ENCODE data around the gene ERG. TPM values are rescaled to one million over a fixed set of nuclear protein-coding genes. Genes with fewer than 3 reads are reported as not detected.

Gene ERG
- total RNA-seq, 1 donor from 2014 or later = 4.0 TPM

- DNase-seq (ENCODE audit: low spot score) = no peak
- ATAC-seq = no peak
These were observed 58.9 kb downstream of the ERG start for GRCh38 chr21:38439426-38439825.

- no peak for DNase-seq (ENCODE audit: low spot score)
- no peak for ATAC-seq
These were observed 59.8 kb downstream of the ERG start for GRCh38 chr21:38438462-38438893.

- ATAC-seq (no peak), DNase-seq (ENCODE audit: low spot score) (no peak)
These were observed 61.9 kb downstream of the ERG start for GRCh38 chr21:38436341-38436740.

- DNase-seq (ENCODE audit: low spot score) (no peak), ATAC-seq (no peak)
These were observed 63.3 kb downstream of the ERG start for GRCh38 chr21:38434913-38435533.

- DNase-seq (ENCODE audit: low spot score) = no peak
- ATAC-seq = no peak
These were observed 64.8 kb downstream of the ERG start for GRCh38 chr21:38433471-38433870.

GRCh38 chr21:38430401-38430984, 67.8 kb downstream of the ERG start:
- DNase-seq (ENCODE audit: low spot score) (no peak), ATAC-seq (no peak)

- ATAC-seq = no peak
These were observed 69.3 kb downstream of the ERG start for GRCh38 chr21:38429011-38429410.

GRCh38 chr21:38428211-38428610, 70.1 kb downstream of the ERG start:
- ATAC-seq (no peak), DNase-seq (ENCODE audit: low spot score) (no peak)

More at GRCh38 chr21:38429011-38429410, 69.3 kb downstream of the ERG start:
- no peak for DNase-seq (ENCODE audit: low spot score)

- no peak for ATAC-seq
- no peak for DNase-seq (ENCODE audit: low spot score)
These were observed 73.8 kb downstream of the ERG start for GRCh38 chr21:38424305-38425019.

GRCh38 chr21:38422082-38422481, 76.2 kb downstream of the ERG start:
- ATAC-seq (no peak), DNase-seq (ENCODE audit: low spot score) (no peak)

- DNase-seq (ENCODE audit: low spot score) (no peak), ATAC-seq (no peak)
These were observed 78.1 kb downstream of the ERG start for GRCh38 chr21:38420140-38420539.

- DNase-seq (ENCODE audit: low spot score) (no peak), ATAC-seq (no peak)
These were observed 80.6 kb downstream of the ERG start for GRCh38 chr21:38417726-38418125.

- DNase-seq (ENCODE audit: low spot score) (no peak), ATAC-seq (no peak)
These were observed 81.5 kb downstream of the ERG start for GRCh38 chr21:38416791-38417190.

- ATAC-seq (no peak), DNase-seq (ENCODE audit: low spot score) (no peak)
These were observed 84.2 kb downstream of the ERG start for GRCh38 chr21:38413958-38414548.

- ATAC-seq = no peak
These were observed 87.8 kb downstream of the ERG start for GRCh38 chr21:38410466-38410865.

GRCh38 chr21:38409907-38410306, 88.4 kb downstream of the ERG start:
- no peak for ATAC-seq
- DNase-seq (ENCODE audit: low spot score) = no peak

More at GRCh38 chr21:38410466-38410865, 87.8 kb downstream of the ERG start:
- DNase-seq (ENCODE audit: low spot score) = no peak

- ATAC-seq = no peak
- no peak for DNase-seq (ENCODE audit: low spot score)
These were observed 94.1 kb downstream of the ERG start for GRCh38 chr21:38404177-38404576.

- ATAC-seq = no peak
- DNase-seq (ENCODE audit: low spot score) = no peak
These were observed 95.5 kb downstream of the ERG start for GRCh38 chr21:38402795-38403194.

GRCh38 chr21:38402291-38402690, 96.0 kb downstream of the ERG start:
- no peak for DNase-seq (ENCODE audit: low spot score)
- no peak for ATAC-seq

- DNase-seq (ENCODE audit: low spot score) (no peak), ATAC-seq (no peak)
These were observed 96.9 kb downstream of the ERG start for GRCh38 chr21:38401191-38401926.
